ENCODE measurements around the gene SRSF10. TPM values are rescaled to one million over a fixed set of nuclear protein-coding genes. Genes with fewer than 3 reads are reported as not detected.

SRSF10 gene
- total RNA-seq, 4 donors from 2014 or later: 20.4 to 49.9 (median 26.5) TPM

DNA sequence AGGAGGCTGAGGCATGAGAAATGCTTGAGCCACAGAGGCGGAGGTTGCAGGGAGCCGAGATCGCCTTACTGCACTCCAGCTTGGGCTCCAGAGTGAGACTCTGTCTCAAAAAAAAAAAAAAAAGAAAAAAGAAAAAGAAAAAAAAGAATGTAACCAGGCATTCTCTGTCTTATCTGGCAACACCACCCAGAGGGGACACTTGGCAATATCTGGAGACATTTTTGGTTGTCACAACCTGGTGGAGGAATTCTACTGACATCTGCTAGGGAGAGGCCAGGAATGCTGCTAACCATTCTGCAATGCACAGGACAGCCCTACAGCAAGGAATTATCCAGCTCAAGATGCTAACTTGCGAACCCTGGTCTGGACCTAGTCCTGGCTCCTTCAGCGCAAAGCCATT lies 64.7 kb downstream of the SRSF10 start:
- in situ Hi-C loops (cut with MboI; ENCODE audit: low sequenced_read_pairs in 4 of 4): no loop called here
- no peak overlapping the region for H3K4me3 ChIP-seq
- no peak for ATAC-seq

DNA sequence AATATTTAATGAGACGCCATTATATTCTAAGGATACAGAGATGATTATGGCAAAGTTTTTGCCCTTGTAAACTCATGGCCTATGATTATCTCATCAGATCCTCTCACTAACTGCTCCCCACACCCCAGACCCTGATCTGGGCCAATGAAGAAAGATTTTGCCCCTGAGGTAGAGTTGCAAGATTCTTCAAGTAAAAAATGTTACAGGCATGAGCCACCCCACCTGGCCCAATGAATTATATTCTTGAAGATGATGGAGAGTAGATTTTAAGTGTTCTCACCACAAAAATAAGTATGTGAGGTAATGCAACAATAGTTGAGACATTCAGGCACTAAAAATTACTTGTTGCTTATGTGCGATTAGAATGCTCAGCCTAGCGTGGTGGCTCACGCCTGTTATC lies 65.2 kb downstream of the SRSF10 start:
- Histone ChIP-seq H3K9me3 (no peaks in the 10 kb centered on the region), H3K27me3 (no peaks in the 10 kb centered on the region), H3K27ac (no peak overlapping the region), H3K4me3 (no peak overlapping the region), H3K36me3 (no peaks in the 10 kb centered on the region), H3K4me1 (peaks cover 3% of the 10 kb centered on the region in 2 donors)
- in situ Hi-C loops (cut with MboI; ENCODE audit: low sequenced_read_pairs in 4 of 4) (no loop called here), intact Hi-C loops (cut with DNase I; ENCODE audit: low total_unique reads) (no loop called here)
- ATAC-seq: no peak
- no peak for DNase-seq
- no peak for TF ChIP-seq POLR2A (IDR thresholded peaks at IDR 0.05)
- TF ChIP-seq, protein P1, sequence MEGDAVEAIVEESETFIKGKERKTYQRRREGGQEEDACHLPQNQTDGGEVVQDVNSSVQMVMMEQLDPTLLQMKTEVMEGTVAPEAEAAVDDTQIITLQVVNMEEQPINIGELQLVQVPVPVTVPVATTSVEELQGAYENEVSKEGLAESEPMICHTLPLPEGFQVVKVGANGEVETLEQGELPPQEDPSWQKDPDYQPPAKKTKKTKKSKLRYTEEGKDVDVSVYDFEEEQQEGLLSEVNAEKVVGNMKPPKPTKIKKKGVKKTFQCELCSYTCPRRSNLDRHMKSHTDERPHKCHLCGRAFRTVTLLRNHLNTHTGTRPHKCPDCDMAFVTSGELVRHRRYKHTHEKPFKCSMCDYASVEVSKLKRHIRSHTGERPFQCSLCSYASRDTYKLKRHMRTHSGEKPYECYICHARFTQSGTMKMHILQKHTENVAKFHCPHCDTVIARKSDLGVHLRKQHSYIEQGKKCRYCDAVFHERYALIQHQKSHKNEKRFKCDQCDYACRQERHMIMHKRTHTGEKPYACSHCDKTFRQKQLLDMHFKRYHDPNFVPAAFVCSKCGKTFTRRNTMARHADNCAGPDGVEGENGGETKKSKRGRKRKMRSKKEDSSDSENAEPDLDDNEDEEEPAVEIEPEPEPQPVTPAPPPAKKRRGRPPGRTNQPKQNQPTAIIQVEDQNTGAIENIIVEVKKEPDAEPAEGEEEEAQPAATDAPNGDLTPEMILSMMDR (IDR thresholded peaks at IDR 0.05 in 4 of 5, conservative IDR thresholded peaks at IDR 0.05 in 1 of 5): no peak

More for the DNA sequence above, 64.7 kb downstream of the SRSF10 start:
- no peak overlapping the region for H3K27ac ChIP-seq
- no peak for DNase-seq
- peaks cover 8 to 9% of the 10 kb centered on the region in 2 donors for H3K4me1 ChIP-seq
- no peaks in the 10 kb centered on the region for H3K36me3 ChIP-seq
- no peaks in the 10 kb centered on the region for H3K27me3 ChIP-seq
- TF ChIP-seq, protein P1 (IDR thresholded peaks at IDR 0.05 in 4 of 5, conservative IDR thresholded peaks at IDR 0.05 in 1 of 5): no peak
- no peak for TF ChIP-seq POLR2A (IDR thresholded peaks at IDR 0.05)
- intact Hi-C loops (cut with DNase I; ENCODE audit: low total_unique reads): no loop called here
- no peaks in the 10 kb centered on the region for H3K9me3 ChIP-seq

MicroRNAs encoded within 50 kb of the gene (microRNA counts, 767-probe panel; counts per million panel counts)
- microRNA hsa-miR-378f: 356 to 448 counts per million in 2 donors

Small RNAs within 50 kb of the gene (microRNA-seq; reads per million reads assigned to microRNA genes)
- gene MIR378F (ENCODE audit: borderline replicate concordance in 2 of 2): 0 to 1.2 reads per million in 2 donors

Other genes starting within 250 kb of the SRSF10 start
- 10 to 100 TPM; 44.7 to 73.0 (median 59.0) TPM for gene ELOA, start 236.9 kb downstream of the SRSF10 start, total RNA-seq
- gene PITHD1, start 201.9 kb downstream of the SRSF10 start, total RNA-seq: 100 to 1,000 TPM in 1 of 4 donors, 10 to 100 TPM in 3; 79.9 to 104 (median 90.3) TPM
- gene LYPLA2, start 189.2 kb downstream of the SRSF10 start, total RNA-seq: 10 to 100 TPM; 35.3 to 40.9 (median 36.7) TPM
- 1 to 10 TPM; 2.9 to 5.7 (median 4.1) TPM for gene GALE, start 179.6 kb downstream of the SRSF10 start, total RNA-seq
- 10 to 100 TPM; 19.1 to 30.0 (median 29.5) TPM for gene HMGCL, start 154.9 kb downstream of the SRSF10 start, total RNA-seq
- 10 to 100 TPM in 3 of 4 donors, 1 to 10 TPM in 1; 8.1 to 15.4 (median 12.4) TPM for gene FUCA1, start 112.0 kb downstream of the SRSF10 start, total RNA-seq
- gene CNR2, start 67.0 kb downstream of the SRSF10 start, total RNA-seq: not detected
- gene PNRC2, start 20.5 kb downstream of the SRSF10 start, total RNA-seq: 10 to 100 TPM; 26.5 to 54.2 (median 39.4) TPM
- gene MYOM3, start 131.8 kb upstream of the SRSF10 start, total RNA-seq: 100 to 1,000 TPM; 114 to 266 (median 184) TPM
- gene IL22RA1, start 162.8 kb upstream of the SRSF10 start, total RNA-seq: under 1 TPM in 1 of 4 donors, not detected in 3; 0.36 TPM
- 1 to 10 TPM; 2.0 to 7.4 (median 5.0) TPM for gene IFNLR1, start 207.0 kb upstream of the SRSF10 start, total RNA-seq

Data from gastrocnemius medialis (tissue), 4 donors.